Dendritic cell treated with granulocyte-macrophage colony-stimulating factor and Interleukin-4, amounts not matched to agents 40 ng/mL and 50 ng/mL, for 4 days (primary cell): ENCODE results near the gene CYRIA.

Experiments used
- H3K27ac Mint-ChIP-seq: one replicate; pipeline ENCODE4 v1.8.0; 2022; ENCODE audit warnings: mild to moderate bottlenecking, mixed read lengths
- H3K27me3 Mint-ChIP-seq: one replicate; pipeline ENCODE4 v1.8.0; 2022; ENCODE audit warnings: mild to moderate bottlenecking, mixed read lengths
- H3K36me3 Mint-ChIP-seq: one replicate; pipeline ENCODE4 v1.8.0; 2022; ENCODE audit warnings: low read depth, mixed read lengths
- H3K4me1 Mint-ChIP-seq: one replicate; pipeline ENCODE4 v1.8.0; 2022; ENCODE audit warnings: low read depth, mixed read lengths
- H3K4me3 Mint-ChIP-seq: one replicate; pipeline ENCODE4 v1.8.0; 2022; ENCODE audit warnings: mild to moderate bottlenecking, moderate library complexity, mixed read lengths
- H3K9me3 Mint-ChIP-seq: one replicate; pipeline ENCODE4 v1.8.0; 2022; ENCODE audit warnings: mixed read lengths
- intact Hi-C: fragments of 100-400 bp; cut with micrococcal nuclease; formaldehyde crosslinking; loops from one replicate; pipeline ENCODE4 v1.15.0; 2022

CYRIA gene

DNA sequence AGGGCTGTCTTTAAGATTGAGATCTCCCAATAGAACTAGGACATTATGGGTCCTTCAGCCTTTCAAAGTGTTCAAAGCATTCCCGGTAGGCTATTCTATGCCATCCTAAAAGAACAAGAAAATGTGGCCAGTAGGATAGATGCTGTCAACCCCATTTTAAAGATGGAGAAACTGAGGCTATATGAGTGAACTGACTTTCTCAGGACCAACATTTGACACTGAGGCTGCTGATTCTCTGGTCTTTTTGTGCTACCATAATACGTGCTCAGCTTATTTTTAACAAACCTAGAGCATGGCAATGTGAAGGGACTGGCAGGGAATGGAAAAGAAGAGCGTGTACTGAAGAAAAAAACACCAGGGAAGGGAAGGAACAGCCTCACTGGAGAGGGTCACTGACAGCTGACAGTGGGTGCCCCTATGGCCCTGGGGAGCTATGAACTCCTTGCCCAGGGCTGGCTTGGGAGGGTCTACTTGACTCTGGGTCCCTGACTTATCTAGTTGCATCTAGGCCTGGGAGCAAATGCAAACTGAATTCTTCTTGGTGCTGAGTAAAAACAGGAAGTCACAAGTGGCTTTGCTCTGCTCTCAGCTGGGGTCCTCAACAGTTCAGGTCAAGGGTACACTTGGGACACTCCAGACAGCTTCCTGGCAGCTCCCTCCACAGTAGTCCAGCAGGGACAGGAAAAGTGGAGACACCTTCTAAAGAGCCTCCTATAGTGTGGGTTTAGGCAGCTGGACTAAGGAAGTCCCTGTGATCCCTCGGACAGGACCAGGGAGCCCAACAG, 2.3 kb downstream of the CYRIA start:
- H3K4me1 Mint-ChIP-seq = peaks cover 82% of the 10 kb centered on the region
- intact Hi-C loops = no loop called here
- peak overlapping the region; percentile 94 for H3K4me3 Mint-ChIP-seq

GRCh38 chr2:16661936-16662839, 3.4 kb downstream of the CYRIA start:
- Mint-ChIP-seq H3K4me3 (no peak overlapping the region), H3K27ac (peak overlapping the region; percentile 30), H3K27me3 (peaks cover 6% of the 10 kb centered on the region), H3K9me3 (no peaks in the 10 kb centered on the region), H3K4me1 (peaks cover 83% of the 10 kb centered on the region), H3K36me3 (peaks cover 40% of the 10 kb centered on the region)
- intact Hi-C loops = no loop called here

More for the DNA sequence above, 2.3 kb downstream of the CYRIA start:
- Mint-ChIP-seq H3K27me3 (peaks cover 10% of the 10 kb centered on the region), H3K27ac (peak overlapping the region; percentile 88), H3K36me3 (peaks cover 39% of the 10 kb centered on the region), H3K9me3 (no peaks in the 10 kb centered on the region)

DNA sequence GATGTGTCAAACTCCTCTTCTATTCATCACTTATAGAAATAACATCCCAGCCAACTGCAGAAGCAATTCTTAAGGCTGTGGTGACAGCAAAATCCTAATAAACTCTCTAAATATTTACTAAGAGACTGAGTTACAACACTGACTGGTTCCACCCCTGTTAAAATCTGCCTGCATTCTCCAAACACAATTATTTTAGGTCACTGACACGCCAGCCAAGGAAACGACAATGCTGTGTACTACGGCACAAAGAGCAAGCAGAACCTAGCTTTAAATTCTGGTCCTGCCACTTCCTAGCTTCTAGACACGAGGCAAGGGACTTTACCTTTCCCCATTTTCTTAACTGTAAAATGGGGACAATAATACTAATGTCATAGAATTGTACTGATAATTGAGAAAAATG, 4.1 kb downstream of the CYRIA start:
- Mint-ChIP-seq H3K27ac (no peak overlapping the region), H3K9me3 (no peaks in the 10 kb centered on the region), H3K4me1 (peaks cover 82% of the 10 kb centered on the region), H3K36me3 (peaks cover 40% of the 10 kb centered on the region), H3K27me3 (peaks cover 2% of the 10 kb centered on the region), H3K4me3 (no peak overlapping the region)
- intact Hi-C loops = no loop called here

DNA sequence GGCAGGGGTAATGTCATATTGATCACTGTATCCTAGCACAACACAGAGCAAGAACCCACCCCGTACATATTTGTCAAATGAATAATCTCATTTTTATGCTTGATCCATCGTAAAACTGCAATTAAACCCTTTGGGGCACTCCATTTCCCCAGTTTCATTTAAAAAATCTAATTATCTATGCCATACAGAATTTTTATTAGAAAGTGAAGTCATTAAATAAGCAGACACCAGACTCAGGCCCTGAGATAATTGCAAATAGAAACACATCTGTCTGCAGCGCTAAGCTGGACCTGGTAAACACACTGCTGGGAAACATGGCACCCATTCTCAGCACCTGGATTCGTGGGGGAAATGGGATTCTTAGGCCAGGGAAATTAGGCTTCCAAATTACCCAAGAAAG, 5.1 kb downstream of the CYRIA start:
- no peaks in the 10 kb centered on the region for H3K27me3 Mint-ChIP-seq
- H3K36me3 Mint-ChIP-seq = peaks cover 49% of the 10 kb centered on the region
- H3K9me3 Mint-ChIP-seq = no peaks in the 10 kb centered on the region
- peaks cover 84% of the 10 kb centered on the region for H3K4me1 Mint-ChIP-seq
- intact Hi-C loops = no loop called here
- H3K4me3 Mint-ChIP-seq = no peak overlapping the region
- H3K27ac Mint-ChIP-seq = peak overlapping the region; percentile 81

DNA sequence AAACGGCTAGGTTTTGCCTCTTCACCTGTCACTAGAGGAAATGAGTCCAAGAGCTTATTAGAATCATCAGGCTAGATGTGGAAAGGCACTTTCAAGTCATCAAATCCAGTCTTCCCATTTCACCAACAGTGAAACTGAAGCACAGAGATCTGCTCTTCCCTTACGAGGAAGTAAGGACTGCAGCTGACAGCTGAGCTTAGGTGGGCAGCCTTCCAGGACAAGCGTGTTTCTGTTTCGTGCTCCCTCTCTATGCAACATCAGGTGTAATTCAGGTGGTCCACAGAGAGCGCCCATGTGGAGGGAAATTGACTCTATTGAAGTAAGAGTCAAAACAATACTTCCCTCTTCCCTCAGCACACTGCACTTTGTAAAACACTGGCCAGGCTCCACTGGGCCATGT, 5.5 kb downstream of the CYRIA start:
- Mint-ChIP-seq H3K27ac (peak overlapping the region; percentile 81), H3K27me3 (no peaks in the 10 kb centered on the region), H3K4me1 (peaks cover 87% of the 10 kb centered on the region), H3K9me3 (no peaks in the 10 kb centered on the region), H3K36me3 (peaks cover 50% of the 10 kb centered on the region), H3K4me3 (no peak overlapping the region)
- intact Hi-C loops = no loop called here

DNA sequence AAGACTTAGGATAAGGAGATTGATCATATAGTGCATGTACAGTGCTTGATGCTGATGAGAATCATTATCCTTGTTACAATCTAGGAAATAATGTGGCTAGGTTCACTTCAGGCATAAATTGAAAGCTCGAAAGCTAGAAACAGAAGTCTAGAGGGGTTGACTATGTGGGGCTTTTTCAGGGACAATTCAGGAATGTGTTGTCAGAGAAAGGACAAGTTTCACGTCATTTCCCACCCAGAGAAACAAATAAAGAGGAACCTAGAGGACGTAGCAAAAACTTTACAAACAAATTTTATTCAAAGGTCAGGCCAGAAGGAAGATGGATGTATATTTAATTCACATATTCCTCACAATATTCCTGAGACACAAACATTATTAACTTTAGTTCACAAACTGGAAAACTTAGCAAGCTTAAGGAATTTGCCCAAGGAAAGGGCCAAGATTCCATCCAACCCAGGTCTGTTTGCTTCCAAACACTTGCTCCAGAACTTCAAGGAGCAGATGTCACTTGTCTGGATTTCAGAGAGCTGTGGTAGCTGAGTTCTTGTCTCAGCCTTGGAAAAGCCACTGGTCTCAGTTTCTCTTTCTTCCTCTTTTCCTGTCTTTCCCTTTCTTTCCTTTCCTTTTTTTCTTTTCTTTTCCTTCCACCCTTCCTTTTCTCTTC, 7.4 kb downstream of the CYRIA start:
- H3K27ac Mint-ChIP-seq = peak overlapping the region; percentile 81
- no peaks in the 10 kb centered on the region for H3K27me3 Mint-ChIP-seq
- H3K9me3 Mint-ChIP-seq = no peaks in the 10 kb centered on the region
- H3K4me3 Mint-ChIP-seq = peak overlapping the region; percentile 56
- H3K4me1 Mint-ChIP-seq = peaks cover 83% of the 10 kb centered on the region
- H3K36me3 Mint-ChIP-seq = peaks cover 38% of the 10 kb centered on the region
- intact Hi-C loops = no loop called here

DNA sequence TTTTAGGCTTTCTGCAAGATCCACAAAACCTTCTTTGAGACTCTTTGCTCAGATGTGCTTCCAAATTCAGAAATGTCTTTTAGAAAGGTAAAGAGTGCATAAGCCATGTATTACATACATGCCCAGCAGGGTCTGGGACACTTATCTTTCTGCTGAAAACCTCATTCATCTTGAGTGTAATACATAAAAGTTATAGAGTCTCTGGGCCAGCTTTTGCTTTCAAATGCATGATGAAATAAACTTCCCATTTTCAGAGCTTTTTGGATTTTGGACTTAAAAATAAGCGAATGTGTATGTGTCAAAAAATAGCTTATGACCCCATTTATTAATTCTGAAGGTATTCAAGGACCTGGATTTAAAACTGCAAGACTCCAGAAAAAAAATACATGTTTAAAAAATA, 8.0 kb downstream of the CYRIA start:
- H3K4me1 Mint-ChIP-seq = peaks cover 83% of the 10 kb centered on the region

GRCh38 chr2:16656784-16657391, 8.7 kb downstream of the CYRIA start:
- intact Hi-C loops = loop anchor here (2.0 kb wide), 1 partner anchor 26 kb away; no protein-coding TSS in a partner anchor
- Mint-ChIP-seq H3K4me1 (peaks cover 85% of the 10 kb centered on the region), H3K27ac (peak overlapping the region; percentile 81), H3K27me3 (no peaks in the 10 kb centered on the region), H3K36me3 (peaks cover 43% of the 10 kb centered on the region), H3K9me3 (no peaks in the 10 kb centered on the region), H3K4me3 (no peak overlapping the region)

More for the DNA sequence above, 8.0 kb downstream of the CYRIA start:
- Mint-ChIP-seq H3K27me3 (no peaks in the 10 kb centered on the region), H3K36me3 (peaks cover 38% of the 10 kb centered on the region), H3K4me3 (no peak overlapping the region), H3K27ac (peak overlapping the region; percentile 81), H3K9me3 (no peaks in the 10 kb centered on the region)
- intact Hi-C loops = loop anchor here (2.0 kb wide), 1 partner anchor 27 kb away; no protein-coding TSS in a partner anchor

DNA sequence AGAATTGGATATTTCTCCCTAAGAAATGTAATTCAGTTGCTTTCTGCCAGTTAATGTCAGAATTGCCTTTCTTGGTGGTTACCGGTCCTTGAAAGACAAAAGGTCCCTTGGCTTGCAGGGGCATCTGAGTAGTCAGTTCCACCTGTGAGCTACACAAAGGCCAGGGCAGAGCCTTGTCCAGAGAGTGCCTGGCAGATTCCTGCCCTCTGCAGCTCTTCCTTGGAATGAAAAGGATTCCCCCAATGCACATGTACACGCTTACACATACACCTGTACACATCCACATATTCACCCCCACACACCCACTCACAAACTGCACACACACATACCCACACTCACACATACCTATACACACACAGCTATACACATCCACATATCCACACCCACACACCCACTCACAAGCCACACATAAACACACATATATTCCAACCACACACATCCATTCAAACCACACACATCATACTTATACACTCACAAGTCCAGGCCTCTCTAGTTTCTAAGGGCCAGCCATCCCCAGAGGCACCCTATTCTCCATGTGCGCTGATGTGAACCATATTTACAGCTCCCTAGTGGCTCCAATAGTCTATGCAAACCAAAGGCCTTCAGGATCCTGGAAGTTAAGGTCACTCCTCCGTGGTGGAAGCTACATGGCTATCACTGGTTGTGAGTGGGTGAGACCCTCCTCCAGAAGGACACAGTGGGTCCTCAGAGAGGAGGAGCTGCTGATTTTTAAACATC, 9.6 kb downstream of the CYRIA start:
- H3K4me1 Mint-ChIP-seq = peaks cover 86% of the 10 kb centered on the region
- no peaks in the 10 kb centered on the region for H3K27me3 Mint-ChIP-seq
- H3K36me3 Mint-ChIP-seq = peaks cover 47% of the 10 kb centered on the region
- peak overlapping the region; percentile 10 for H3K4me3 Mint-ChIP-seq
- no peaks in the 10 kb centered on the region for H3K9me3 Mint-ChIP-seq
- H3K27ac Mint-ChIP-seq = peak overlapping the region; percentile 81
- intact Hi-C loops = loop anchor here (2.0 kb wide), 1 partner anchor 25 kb away; no protein-coding TSS in a partner anchor

- no peak overlapping the region for H3K4me3 Mint-ChIP-seq
- peaks cover 86% of the 10 kb centered on the region for H3K4me1 Mint-ChIP-seq
- peak overlapping the region; percentile 81 for H3K27ac Mint-ChIP-seq
- no peaks in the 10 kb centered on the region for H3K27me3 Mint-ChIP-seq
- intact Hi-C loops = no loop called here
- no peaks in the 10 kb centered on the region for H3K9me3 Mint-ChIP-seq
- peaks cover 51% of the 10 kb centered on the region for H3K36me3 Mint-ChIP-seq
Observed at GRCh38 chr2:16655445-16655837, 10.2 kb downstream of the CYRIA start.

DNA sequence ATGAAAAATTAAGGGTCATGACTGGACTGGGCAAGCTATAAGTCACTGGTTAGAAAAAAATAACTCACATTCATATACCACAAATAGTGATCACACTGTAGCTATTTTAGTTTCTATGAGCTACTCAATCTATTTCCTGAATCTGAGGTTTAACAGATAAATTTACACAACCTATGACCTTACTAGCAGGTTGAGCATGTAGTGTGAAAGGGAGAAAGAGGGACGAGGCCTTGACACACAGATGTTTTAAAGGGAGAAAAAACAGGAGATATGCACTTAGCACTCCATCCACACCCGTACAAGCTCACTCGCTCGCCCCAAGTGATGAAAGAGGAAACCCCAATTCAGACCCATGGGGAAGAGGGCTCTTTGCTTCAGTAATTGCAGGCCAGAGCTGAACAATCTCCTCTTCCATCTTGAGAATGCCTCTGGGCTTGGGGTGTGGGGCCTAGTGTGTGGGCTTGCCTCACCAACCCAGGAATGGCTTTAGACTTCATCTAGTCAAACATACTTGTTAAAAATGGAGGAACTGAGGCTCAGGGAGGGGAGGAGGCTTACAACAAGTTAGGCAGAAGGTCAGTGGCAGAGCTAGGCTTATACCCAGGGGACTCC, 10.7 kb downstream of the CYRIA start:
- H3K27me3 Mint-ChIP-seq = no peaks in the 10 kb centered on the region
- no peak overlapping the region for H3K4me3 Mint-ChIP-seq
- H3K27ac Mint-ChIP-seq = peak overlapping the region; percentile 81
- peaks cover 86% of the 10 kb centered on the region for H3K4me1 Mint-ChIP-seq
- intact Hi-C loops = loop anchor here (5.0 kb wide), 1 partner anchor 38 kb away; no protein-coding TSS in a partner anchor
- H3K36me3 Mint-ChIP-seq = peaks cover 50% of the 10 kb centered on the region
- no peaks in the 10 kb centered on the region for H3K9me3 Mint-ChIP-seq

DNA sequence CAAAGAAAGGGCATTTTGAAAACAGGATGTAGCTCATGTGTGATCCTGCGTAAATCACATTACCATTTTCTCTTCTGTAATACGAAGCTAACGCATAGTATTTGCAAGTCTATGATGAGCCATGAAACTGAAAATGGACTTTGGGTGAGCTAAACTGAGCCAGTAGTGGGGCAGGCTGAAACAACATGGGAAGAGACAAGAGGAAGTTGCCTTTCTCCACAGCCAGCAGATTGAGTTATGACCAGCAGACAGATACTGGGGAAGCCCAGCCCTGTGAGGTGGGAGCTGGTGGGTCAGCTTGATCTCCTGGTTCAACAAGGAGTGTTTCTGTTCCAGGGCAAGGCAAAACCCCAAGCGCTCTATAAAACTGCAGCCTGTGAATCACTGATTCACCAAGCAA, 11.8 kb downstream of the CYRIA start:
- no peaks in the 10 kb centered on the region for H3K27me3 Mint-ChIP-seq
- peaks cover 85% of the 10 kb centered on the region for H3K4me1 Mint-ChIP-seq
- H3K27ac Mint-ChIP-seq = peak overlapping the region; percentile 67
- no peak overlapping the region for H3K4me3 Mint-ChIP-seq
- intact Hi-C loops = loop anchor here (5.0 kb wide), 1 partner anchor 36 kb away; no protein-coding TSS in a partner anchor
- H3K9me3 Mint-ChIP-seq = no peaks in the 10 kb centered on the region
- H3K36me3 Mint-ChIP-seq = peaks cover 47% of the 10 kb centered on the region
